COLO668 (cell line): ENCODE data around the gene TRAPPC8.
"Not testable (repeated sequence)": the region's sequence is repeated elsewhere in the genome, so short reads cannot be mapped to it uniquely, and the experiment has no call there.

Experiments
- DNase-seq: peaks from one replicate; lab custom pipeline; 2025; ENCODE audit not compliant: unreplicated experiment; lab: John Stamatoyannopoulos, UW

The TRAPPC8 gene

GRCh38 chr18:31860488-31860887, 82.4 kb downstream of the TRAPPC8 start:
- DNase-seq = no peak

GRCh38 chr18:31857526-31858106, 85.3 kb downstream of the TRAPPC8 start:
- DNase-seq = no peak

- DNase-seq = no peak
These were observed 92.1 kb downstream of the TRAPPC8 start for GRCh38 chr18:31850844-31851243.

GRCh38 chr18:31840499-31840898, 102.4 kb downstream of the TRAPPC8 start:
- DNase-seq = no peak

GRCh38 chr18:31837879-31838278, 105.0 kb downstream of the TRAPPC8 start:
- no peak for DNase-seq

GRCh38 chr18:31835528-31836133, 107.3 kb downstream of the TRAPPC8 start:
- DNase-seq = no peak

GRCh38 chr18:31831903-31832302, 111.0 kb downstream of the TRAPPC8 start:
- no peak for DNase-seq

GRCh38 chr18:31830686-31831085, 112.2 kb downstream of the TRAPPC8 start:
- DNase-seq = no peak

GRCh38 chr18:31828613-31829012, 114.3 kb downstream of the TRAPPC8 start:
- DNase-seq = no peak

- not testable (repeated sequence) for DNase-seq
These were observed 116.1 kb downstream of the TRAPPC8 start for GRCh38 chr18:31826673-31827325.

- no peak for DNase-seq
These were observed 117.2 kb downstream of the TRAPPC8 start for GRCh38 chr18:31825772-31826171.

GRCh38 chr18:31821545-31822171, 121.3 kb downstream of the TRAPPC8 start:
- no peak for DNase-seq

GRCh38 chr18:31819925-31820229, 123.1 kb downstream of the TRAPPC8 start:
- DNase-seq = no peak

- no peak for DNase-seq
These were observed 123.6 kb downstream of the TRAPPC8 start for GRCh38 chr18:31819106-31819924.

- no peak for DNase-seq
These were observed 128.8 kb downstream of the TRAPPC8 start for GRCh38 chr18:31814132-31814531.

GRCh38 chr18:31810336-31811130, 132.4 kb downstream of the TRAPPC8 start:
- not testable (repeated sequence) for DNase-seq

- not testable (repeated sequence) for DNase-seq
These were observed 133.9 kb downstream of the TRAPPC8 start for GRCh38 chr18:31809049-31809448.

- DNase-seq = no peak
These were observed 141.8 kb downstream of the TRAPPC8 start for GRCh38 chr18:31801078-31801477.

- not testable (repeated sequence) for DNase-seq
These were observed 143.7 kb downstream of the TRAPPC8 start for GRCh38 chr18:31799257-31799656.

GRCh38 chr18:31798399-31798798, 144.5 kb downstream of the TRAPPC8 start:
- DNase-seq = no peak

- no peak for DNase-seq
These were observed 147.2 kb downstream of the TRAPPC8 start for GRCh38 chr18:31795747-31796146.
